ENCODE data around the gene ZBTB7B.

The ZBTB7B gene

GRCh38 chr1:155002464-155003226, at the start of gene ZBTB7B:
TSS of gene ZBTB7B (plus strand) at chr1:155002802. CDS start at chr1:155014661, 11,859 bp downstream.
- in situ Hi-C loops (cut with HindIII; ENCODE audit: low sequenced_read_pairs), result no loop called here
- peak within 1 kb of the TSS; percentile 82 for H3K4me3 ChIP-seq (ENCODE audit: low read depth, low read length)
- no peak for DNase-seq (ENCODE audit: low read depth)
- TF ChIP-seq, protein P1, sequence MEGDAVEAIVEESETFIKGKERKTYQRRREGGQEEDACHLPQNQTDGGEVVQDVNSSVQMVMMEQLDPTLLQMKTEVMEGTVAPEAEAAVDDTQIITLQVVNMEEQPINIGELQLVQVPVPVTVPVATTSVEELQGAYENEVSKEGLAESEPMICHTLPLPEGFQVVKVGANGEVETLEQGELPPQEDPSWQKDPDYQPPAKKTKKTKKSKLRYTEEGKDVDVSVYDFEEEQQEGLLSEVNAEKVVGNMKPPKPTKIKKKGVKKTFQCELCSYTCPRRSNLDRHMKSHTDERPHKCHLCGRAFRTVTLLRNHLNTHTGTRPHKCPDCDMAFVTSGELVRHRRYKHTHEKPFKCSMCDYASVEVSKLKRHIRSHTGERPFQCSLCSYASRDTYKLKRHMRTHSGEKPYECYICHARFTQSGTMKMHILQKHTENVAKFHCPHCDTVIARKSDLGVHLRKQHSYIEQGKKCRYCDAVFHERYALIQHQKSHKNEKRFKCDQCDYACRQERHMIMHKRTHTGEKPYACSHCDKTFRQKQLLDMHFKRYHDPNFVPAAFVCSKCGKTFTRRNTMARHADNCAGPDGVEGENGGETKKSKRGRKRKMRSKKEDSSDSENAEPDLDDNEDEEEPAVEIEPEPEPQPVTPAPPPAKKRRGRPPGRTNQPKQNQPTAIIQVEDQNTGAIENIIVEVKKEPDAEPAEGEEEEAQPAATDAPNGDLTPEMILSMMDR (IDR thresholded peaks at IDR 0.05; ENCODE audit: low read depth, low read length, missing control alignments), result no peak

DNA sequence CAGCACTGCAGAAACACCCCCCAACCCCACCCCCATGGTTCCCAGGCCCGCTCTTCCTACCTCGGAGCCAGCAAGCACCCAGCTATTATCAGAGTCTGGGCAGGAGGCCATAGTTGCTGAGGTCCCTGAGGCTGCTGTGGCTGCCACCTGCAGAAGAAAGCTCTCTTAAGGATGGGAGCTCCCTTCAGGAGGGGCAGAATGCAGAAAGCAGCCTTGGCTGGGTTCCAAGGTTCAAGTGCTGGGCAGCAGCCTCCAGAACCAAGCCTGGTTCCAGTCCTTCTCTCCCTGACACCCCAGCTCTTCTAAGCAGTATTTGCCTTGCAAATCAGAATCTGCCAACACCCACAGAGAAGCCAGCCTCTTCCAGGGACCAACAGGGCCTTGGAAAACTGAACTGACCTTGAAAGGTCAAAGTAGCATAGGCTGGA, 49.0 kb upstream of the ZBTB7B start:
- H3K4me3 ChIP-seq (ENCODE audit: low read depth, low read length), result no peak overlapping the region
- TF ChIP-seq, protein P1 (IDR thresholded peaks at IDR 0.05; ENCODE audit: low read depth, low read length, missing control alignments), result no peak
- no peak for DNase-seq (ENCODE audit: low read depth)
- in situ Hi-C loops (cut with HindIII; ENCODE audit: low sequenced_read_pairs), result no loop called here

GRCh38 chr1:154954541-154954940, 48.1 kb upstream of the ZBTB7B start:
- in situ Hi-C loops (cut with HindIII; ENCODE audit: low sequenced_read_pairs), result no loop called here
- H3K4me3 ChIP-seq (ENCODE audit: low read depth, low read length), result peak overlapping the region; percentile 63
- no peak for DNase-seq (ENCODE audit: low read depth)
- TF ChIP-seq, protein P1 (IDR thresholded peaks at IDR 0.05; ENCODE audit: low read depth, low read length, missing control alignments), result no peak

- DNase-seq (ENCODE audit: low read depth), result no peak
- TF ChIP-seq, protein P1 (IDR thresholded peaks at IDR 0.05; ENCODE audit: low read depth, low read length, missing control alignments), result no peak
- in situ Hi-C loops (cut with HindIII; ENCODE audit: low sequenced_read_pairs), result loop anchor here (5.0 kb wide), 1 partner anchor 57 kb away; no protein-coding TSS in a partner anchor
- peak overlapping the region; percentile 63 for H3K4me3 ChIP-seq (ENCODE audit: low read depth, low read length)
Observed at GRCh38 chr1:154955039-154955717, 47.4 kb upstream of the ZBTB7B start.

- DNase-seq (ENCODE audit: low read depth), result peak; percentile 86
- TF ChIP-seq, protein P1 (IDR thresholded peaks at IDR 0.05; ENCODE audit: low read depth, low read length, missing control alignments), result peak; percentile 52
- in situ Hi-C loops (cut with HindIII; ENCODE audit: low sequenced_read_pairs), result loop anchor here (5.0 kb wide), 1 partner anchor 56 kb away; no protein-coding TSS in a partner anchor
- H3K4me3 ChIP-seq (ENCODE audit: low read depth, low read length), result peak within 1 kb of the TSS; percentile 63
Observed at GRCh38 chr1:154955718-154956543, 46.7 kb upstream of the ZBTB7B start, which contains the start of gene PBXIP1. TSS of gene PBXIP1 (minus strand) at chr1:154956099. CDS start at chr1:154953721, 2,378 bp downstream.

DNA sequence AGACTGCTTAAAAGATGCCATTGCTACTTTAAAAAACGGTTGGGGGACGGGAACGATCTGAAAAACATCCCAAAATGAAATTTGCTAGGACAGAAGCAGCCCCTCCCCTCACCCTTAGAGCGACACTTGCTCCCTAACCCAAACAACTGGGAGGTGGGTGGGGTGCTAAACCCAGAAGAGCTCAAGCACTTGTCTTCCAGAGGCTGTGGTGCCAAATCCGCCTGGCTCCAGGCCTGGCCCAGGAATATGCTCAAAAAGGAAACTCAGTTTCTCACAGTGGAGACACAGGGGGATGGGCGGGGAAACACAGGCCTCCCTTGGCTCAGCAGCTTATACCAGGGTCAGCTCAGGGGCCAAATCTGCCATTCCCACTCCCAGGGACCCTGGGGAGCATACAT, 46.1 kb upstream of the ZBTB7B start:
- DNase-seq (ENCODE audit: low read depth), result no peak
- in situ Hi-C loops (cut with HindIII; ENCODE audit: low sequenced_read_pairs), result loop anchor here (5.0 kb wide), 1 partner anchor 56 kb away; no protein-coding TSS in a partner anchor

More for the DNA sequence above, 46.1 kb upstream of the ZBTB7B start:
- TF ChIP-seq, protein P1 (IDR thresholded peaks at IDR 0.05; ENCODE audit: low read depth, low read length, missing control alignments), result no peak
- H3K4me3 ChIP-seq (ENCODE audit: low read depth, low read length), result peak overlapping the region; percentile 63
